Sigmoid colon (tissue), 7 donors: ENCODE results near the gene PSKH1. TPM values are rescaled to one million over a fixed set of nuclear protein-coding genes. Genes with fewer than 3 reads are reported as not detected.

ENCODE experiments used
- DNase-seq: peaks from one replicate; pipeline ENCODE4 v3.0.0-alpha.2; 2019
- H3K27ac ChIP-seq, 4 donors: fragments of 200-600 bp; sonication (generic); one replicate each; pipeline ENCODE4 v1.5.1; 2016 to 2019; ENCODE audit warnings: mild to moderate bottlenecking in 1 of 4
- H3K27me3 ChIP-seq, 3 donors: fragments of 200-600 bp; sonication (generic); one replicate each; pipeline ENCODE4 v1.5.1; 2019; ENCODE audit warnings: mild to moderate bottlenecking in 1 of 3
- H3K36me3 ChIP-seq, 4 donors: fragments of 200-600 bp; sonication (generic); one replicate each; pipeline ENCODE4 v1.5.1; 2016 to 2019
- H3K4me1 ChIP-seq, 4 donors: fragments of 200-600 bp; sonication (generic); one replicate each; pipeline ENCODE4 v1.5.1; 2017 to 2019
- H3K4me3 ChIP-seq, 4 donors: fragments of 200-600 bp; sonication (generic); one replicate each; pipeline ENCODE4 v1.5.1; 2017 to 2019; ENCODE audit warnings: mild to moderate bottlenecking in 2 of 4, moderate library complexity in 1 of 4
- H3K9me3 ChIP-seq, 4 donors: fragments of 200-600 bp in 3 of 4; sonication (generic) in 3 of 4; one replicate each; pipeline versions ENCODE4 v1.5.1 to v1.6.1; 2013 to 2019
- CTCF ChIP-seq, 4 experiments: fragments of 450-650 bp in 3 of 4; fragments of 200-600 bp in 1 of 4; IDR thresholded peaks; one replicate each; pipeline ENCODE4 v1.5.1; 2016 to 2019; ENCODE audit warnings: antibody characterized with exemption in 4 of 4, mild to moderate bottlenecking in 3 of 4, moderate library complexity in 2 of 4
- EP300 ChIP-seq, 4 donors: sonication (generic); formaldehyde crosslinking; IDR thresholded peaks; one replicate each; pipeline ENCODE4 v1.6.1; 2017; ENCODE audit warnings: antibody characterized with exemption in 4 of 4
- POLR2A ChIP-seq, 2 donors: fragments of 450-650 bp; IDR thresholded peaks; one replicate each; pipeline ENCODE4 v1.6.1; 2016; ENCODE audit warnings: antibody characterized with exemption in 2 of 2, mild to moderate bottlenecking in 2 of 2, moderate library complexity in 2 of 2
- POLR2AphosphoS5 ChIP-seq, 4 donors: sonication (generic); formaldehyde crosslinking; IDR thresholded peaks; one replicate each; pipeline ENCODE4 v1.6.1; 2017; ENCODE audit warnings: antibody characterized with exemption in 4 of 4
- WGBS, 2 donors: extraction: QIAGEN DNeasy Blood & Tissue Kit; methylation state at CpG; one replicate each; pipeline ENCODE4 v1.1.7; 2013; 5-methylcytosine and 5-hydroxymethylcytosine counted together
- intact Hi-C: fragments of 100-400 bp; cut with DNase I; formaldehyde crosslinking; loops from one replicate; pipeline ENCODE4 v1.15.1; 2023
- polyA plus RNA-seq, 3 donors: library from polyadenylated mRNA; stranded (reverse); fragments of 200-250 nt; gene quantifications; one replicate each; pipeline ENCODE4 v1.2.3, GENCODE V29; 2013
- total RNA-seq, 4 donors: library from RNA; depleted of rRNA; stranded (reverse); fragments of >200 nt; gene quantifications; one replicate each; pipeline ENCODE4 v1.1.0, GENCODE V29; 2016
- donor health status: healthy with polysubstance abuse.
- donor health status: Bipolar disorder and iron deficiency.
- donor health status: healthy.

PSKH1 gene
- total and polyA plus RNA-seq, 7 donors = 13.9 to 29.2 (median 20.8) TPM

GRCh38 chr16:67932462-67932840 lies 39.4 kb downstream of the PSKH1 start:
- Histone ChIP-seq H3K9me3 (no peaks in the 10 kb centered on the region), H3K27me3 (no peaks in the 10 kb centered on the region), H3K36me3 (peaks cover 4 to 46% (median 14%) of the 10 kb centered on the region in 4 donors), H3K27ac (no peak overlapping the region), H3K4me1 (peaks cover 0 to 24% (median 21%) of the 10 kb centered on the region in 4 donors), H3K4me3 (no peak overlapping the region)
- TF ChIP-seq EP300 (IDR thresholded peaks at IDR 0.05) (no peak), POLR2AphosphoS5 (IDR thresholded peaks at IDR 0.05) (no peak), CTCF (IDR thresholded peaks at IDR 0.05) (no peak), POLR2A (IDR thresholded peaks at IDR 0.05) (no peak)
- intact Hi-C loops = loop anchor here (10.0 kb wide), 1 partner anchor 408 kb away; the partner anchor contains the start of gene RIPOR1
- DNase-seq = no peak
- 89 to 92% methylated on average over 4 of the region's 4 CpGs for WGBS, 2 donors

GRCh38 chr16:67933805-67934204 lies 40.8 kb downstream of the PSKH1 start:
- no peak for DNase-seq
- intact Hi-C loops = loop anchor here (10.0 kb wide), 1 partner anchor 409 kb away; the partner anchor contains the start of gene RIPOR1

GRCh38 chr16:67934306-67935100 lies 41.4 kb downstream of the PSKH1 start:
- Histone ChIP-seq H3K9me3 (no peaks in the 10 kb centered on the region), H3K36me3 (peaks cover 0 to 27% (median 6%) of the 10 kb centered on the region in 4 donors), H3K27ac (peak overlapping the region in 3 of 4 donors; percentile 92 to 97 (median 95)), H3K4me1 (peaks cover 0 to 25% (median 21%) of the 10 kb centered on the region in 4 donors), H3K27me3 (no peaks in the 10 kb centered on the region), H3K4me3 (peak overlapping the region in 3 of 4 donors; percentile 77 to 89 (median 85))
- intact Hi-C loops = loop anchor here (5.0 to 10.0 kb wide), 2 partner anchors 92 to 410 kb away; partner anchors contain the start of genes RIPOR1 and THAP11
- 78 to 86% methylated on average over 13 of the region's 13 CpGs for WGBS, 2 donors
- DNase-seq = no peak
- TF ChIP-seq EP300 (IDR thresholded peaks at IDR 0.05) (no peak), CTCF (IDR thresholded peaks at IDR 0.05) (no peak)

More at GRCh38 chr16:67933805-67934204, 40.8 kb downstream of the PSKH1 start:
- Histone ChIP-seq H3K9me3 (no peaks in the 10 kb centered on the region), H3K4me1 (peaks cover 0 to 24% (median 21%) of the 10 kb centered on the region in 4 donors), H3K4me3 (no peak overlapping the region), H3K36me3 (peaks cover 0 to 32% (median 8%) of the 10 kb centered on the region in 4 donors), H3K27me3 (no peaks in the 10 kb centered on the region), H3K27ac (no peak overlapping the region)
- TF ChIP-seq POLR2AphosphoS5 (IDR thresholded peaks at IDR 0.05) (no peak), CTCF (IDR thresholded peaks at IDR 0.05) (no peak), EP300 (IDR thresholded peaks at IDR 0.05) (no peak), POLR2A (IDR thresholded peaks at IDR 0.05) (no peak)
- 87% methylated on average over 7 of the region's 7 CpGs for WGBS, 2 donors

- TF ChIP-seq CTCF (IDR thresholded peaks at IDR 0.05) (no peak), EP300 (IDR thresholded peaks at IDR 0.05) (no peak), POLR2A (IDR thresholded peaks at IDR 0.05) (no peak), POLR2AphosphoS5 (IDR thresholded peaks at IDR 0.05) (no peak)
- Histone ChIP-seq H3K4me3 (peak overlapping the region; percentile 77 to 89 (median 84)), H3K36me3 (peaks cover 0 to 27% (median 6%) of the 10 kb centered on the region in 4 donors), H3K9me3 (no peaks in the 10 kb centered on the region), H3K27me3 (no peaks in the 10 kb centered on the region), H3K27ac (peak overlapping the region; percentile 91 to 97 (median 94)), H3K4me1 (peaks cover 0 to 30% (median 25%) of the 10 kb centered on the region in 4 donors)
- no peak for DNase-seq
- intact Hi-C loops = loop anchor here (5.0 to 10.0 kb wide), 2 partner anchors 93 to 410 kb away; partner anchors contain the start of genes RIPOR1 and THAP11
- WGBS, 2 donors = 60 to 67% methylated on average over 13 of the region's 13 CpGs
Observed at GRCh38 chr16:67935101-67935401, 42.0 kb downstream of the PSKH1 start.
